SK-N-SH (cell line): ENCODE results near the gene CXADR. TPM values are rescaled to one million over a fixed set of nuclear protein-coding genes. Genes with fewer than 3 reads are reported as not detected.

Experiments used
- CTCF ChIA-PET: fragments of 300-600, 350-600 bp; formaldehyde crosslinking; extraction: SDS; loops from one replicate; lab custom pipeline; 2021; lab: Yijun Ruan, JAX
- POLR2A ChIA-PET: fragments of 350-600 bp; sonication (Branson Sonifier 250); formaldehyde crosslinking; extraction: SDS; loops from one replicate; lab custom pipeline; 2020; ENCODE audit warnings: antibody characterized with exemption, inconsistent platforms; lab: Yijun Ruan, JAX
- DNase-seq: peaks from one replicate; pipeline ENCODE4 v3.0.0; 2012
- H2AFZ ChIP-seq: fragments of 200-600 bp; sonication (generic); 2 replicates; pipeline ENCODE4 v1.8.1; 2016; ENCODE audit warnings: antibody characterized with exemption, mild to moderate bottlenecking, low read depth
- H3F3A ChIP-seq: fragments of 200-600 bp; sonication (generic); replicated peaks from 2 replicates; pipeline ENCODE3; 2016; ENCODE audit warnings: antibody characterized with exemption, mild to moderate bottlenecking; ENCODE audit not compliant: insufficient read depth
- H3K27ac ChIP-seq, 2 experiments: fragments of 200-500 bp in 1 of 2; fragments of 200-600 bp in 1 of 2; sonication (Bioruptor generic) in 1 of 2; sonication (generic), shearing (Covaris generic) in 1 of 2; 2 replicates each; pipeline versions ENCODE4 v1.5.1 to v1.6.1; 2014 to 2016; ENCODE audit warnings: low read depth in 2 of 2, inconsistent platforms in 1 of 2, low read length in 1 of 2, mild to moderate bottlenecking in 1 of 2, mixed read lengths in 1 of 2
- H3K27me3 ChIP-seq: fragments of 200-600 bp; sonication (generic), shearing (Covaris generic); 2 replicates; pipeline ENCODE4 v1.6.1; 2016; ENCODE audit warnings: mixed run types; ENCODE audit not compliant: insufficient read depth
- H3K36me3 ChIP-seq, 2 experiments: fragments of 200-500 bp in 1 of 2; fragments of 200-600 bp in 1 of 2; sonication (Bioruptor generic) in 1 of 2; sonication (generic) in 1 of 2; replicated peaks in 1 of 2; 2 replicates each; pipeline versions ENCODE3 to v1.5.1; 2014 to 2016; ENCODE audit warnings: low read length in 1 of 2, mild to moderate bottlenecking in 1 of 2; ENCODE audit not compliant: insufficient read depth in 2 of 2, control insufficient read depth in 1 of 2
- H3K4me1 ChIP-seq, 2 experiments: fragments of 200-500 bp in 1 of 2; fragments of 200-600 bp in 1 of 2; sonication (Bioruptor generic) in 1 of 2; sonication (generic), shearing (Covaris generic) in 1 of 2; 2 replicates each; pipeline versions ENCODE4 v1.5.1 to v1.6.1; 2014 to 2016; ENCODE audit warnings: low read depth in 1 of 2, low read length in 1 of 2, mixed run types in 1 of 2; ENCODE audit not compliant: insufficient read depth in 2 of 2, control insufficient read depth in 1 of 2
- H3K4me2 ChIP-seq: fragments of 200-600 bp; sonication (generic), shearing (Covaris generic); 2 replicates; pipeline ENCODE4 v1.6.1; 2017; ENCODE audit warnings: mixed run types
- H3K4me3 ChIP-seq, 2 experiments: fragments of 200-500 bp in 1 of 2; fragments of 200-600 bp in 1 of 2; sonication (Bioruptor generic) in 1 of 2; sonication (generic), shearing (Covaris generic) in 1 of 2; 2 replicates each; pipeline versions ENCODE4 v1.5.1 to v1.8.1; 2014 to 2016; ENCODE audit warnings: low read depth in 2 of 2, inconsistent platforms in 1 of 2, low read length in 1 of 2, mild to moderate bottlenecking in 1 of 2, mixed read lengths in 1 of 2, moderate library complexity in 1 of 2
- H3K79me2 ChIP-seq: fragments of 200-600 bp; sonication (generic); 2 replicates; pipeline ENCODE4 v1.8.1; 2017; ENCODE audit warnings: mild to moderate bottlenecking; ENCODE audit not compliant: insufficient read depth
- H3K9ac ChIP-seq: fragments of 200-600 bp; sonication (generic); 2 replicates; pipeline ENCODE4 v1.6.1; 2017; ENCODE audit warnings: mixed run types
- H3K9me2 ChIP-seq: fragments of 200-600 bp; sonication (generic); 2 replicates; pipeline ENCODE4 v1.6.1; 2017; ENCODE audit warnings: mixed run types
- H3K9me3 ChIP-seq: fragments of 200-600 bp; sonication (generic); 2 replicates; pipeline ENCODE4 v1.6.1; 2017; ENCODE audit warnings: mixed run types, mild to moderate bottlenecking, moderate library complexity
- H4K20me1 ChIP-seq: fragments of 200-600 bp; sonication (generic); 2 replicates; pipeline ENCODE4 v1.6.1; 2017; ENCODE audit warnings: mild to moderate bottlenecking, mixed run types; ENCODE audit not compliant: insufficient read depth
- CHD2 ChIP-seq: fragments of 150-350 bp; IDR thresholded peaks from 2 replicates; pipeline ENCODE4 v1.6.1; 2018; ENCODE audit warnings: low read length; ENCODE audit not compliant: partially characterized antibody
- EP300 ChIP-seq, 2 experiments: IDR thresholded peaks; 2 replicates each; pipeline versions ENCODE4 v1.4.0 to v1.6.1; 2012; ENCODE audit warnings: borderline replicate concordance in 1 of 2, low read depth in 1 of 2, low read length in 1 of 2
- FOXJ3 ChIP-seq: sonication (generic); formaldehyde crosslinking; IDR thresholded peaks from 2 replicates; pipeline ENCODE4 v1.5.1; 2020; ENCODE audit warnings: mild to moderate bottlenecking, missing genetic modification reagents
- GABPA ChIP-seq: IDR thresholded peaks from 2 replicates; pipeline ENCODE4 v1.4.0; 2012; ENCODE audit warnings: low read depth, mild to moderate bottlenecking
- GATA2 ChIP-seq: sonication (generic); formaldehyde crosslinking; IDR thresholded peaks from 2 replicates; pipeline ENCODE4 v1.5.0; 2020; ENCODE audit warnings: mild to moderate bottlenecking, missing genetic modification reagents
- JUND ChIP-seq: IDR thresholded peaks from 2 replicates; pipeline ENCODE4 v1.4.0; 2012
- MEF2A ChIP-seq: IDR thresholded peaks from 2 replicates; pipeline ENCODE4 v1.4.0; 2012; ENCODE audit warnings: low read depth, borderline replicate concordance
- MXI1 ChIP-seq: IDR thresholded peaks from 2 replicates; pipeline ENCODE4 v1.6.1; 2012; ENCODE audit warnings: mild to moderate bottlenecking, low read depth, low read length, improper control_type of control experiment
- POLR2AphosphoS5 ChIP-seq: IDR thresholded peaks from 2 replicates; pipeline ENCODE4 v1.6.1; 2012; ENCODE audit warnings: low read depth, low read length
- RCOR1 ChIP-seq: fragments of 150-350 bp; IDR thresholded peaks from 2 replicates; pipeline ENCODE4 v1.6.1; 2017; ENCODE audit warnings: antibody characterized with exemption, low read length
- RXRA ChIP-seq: IDR thresholded peaks from 2 replicates; pipeline ENCODE4 v1.4.0; 2012; ENCODE audit warnings: low read depth, mild to moderate bottlenecking, borderline replicate concordance
- SIN3A ChIP-seq: IDR thresholded peaks from 2 replicates; pipeline ENCODE4 v1.6.1; 2012; ENCODE audit warnings: low read depth, mild to moderate bottlenecking, low read length, moderate library complexity, borderline replicate concordance
- SMC3 ChIP-seq: IDR thresholded peaks from 2 replicates; pipeline ENCODE4 v1.6.1; 2012; ENCODE audit warnings: low read depth, low read length, improper control_type of control experiment
- YY1 ChIP-seq: IDR thresholded peaks from 2 replicates; pipeline ENCODE4 v1.4.0; 2012; ENCODE audit warnings: low read depth, mild to moderate bottlenecking
- WGBS: methylation state at CpG from one replicate; pipeline ENCODE4 v1.1.6; 2017; ENCODE audit warnings: low lambda C conversion rate; 5-methylcytosine and 5-hydroxymethylcytosine counted together
- polyA plus RNA-seq, 3 experiments: library from polyadenylated mRNA; depleted of rRNA; stranded (reverse); fragments of >200 nt; gene quantifications; 2 replicates each; pipeline ENCODE4 v1.2.3, GENCODE V29; 2012
- TF ChIP-seq, protein P1 (sequence below): fragments of 200-600 bp; sonication (generic); IDR thresholded peaks from 2 replicates; pipeline ENCODE4 v1.6.1; 2017; ENCODE audit warnings: antibody characterized with exemption, mild to moderate bottlenecking, moderate library complexity
- TF ChIP-seq, protein P2 (sequence below): IDR thresholded peaks from 2 replicates; pipeline ENCODE4; 2012
- TF ChIP-seq, protein P3 (sequence below): IDR thresholded peaks from 2 replicates; pipeline ENCODE4 v1.4.0; 2012; ENCODE audit warnings: low read depth, borderline replicate concordance

CXADR gene
- polyA plus RNA-seq, 1 of the 3 experiments (the other 2 are of a cell fraction): 1.1 TPM

DNA sequence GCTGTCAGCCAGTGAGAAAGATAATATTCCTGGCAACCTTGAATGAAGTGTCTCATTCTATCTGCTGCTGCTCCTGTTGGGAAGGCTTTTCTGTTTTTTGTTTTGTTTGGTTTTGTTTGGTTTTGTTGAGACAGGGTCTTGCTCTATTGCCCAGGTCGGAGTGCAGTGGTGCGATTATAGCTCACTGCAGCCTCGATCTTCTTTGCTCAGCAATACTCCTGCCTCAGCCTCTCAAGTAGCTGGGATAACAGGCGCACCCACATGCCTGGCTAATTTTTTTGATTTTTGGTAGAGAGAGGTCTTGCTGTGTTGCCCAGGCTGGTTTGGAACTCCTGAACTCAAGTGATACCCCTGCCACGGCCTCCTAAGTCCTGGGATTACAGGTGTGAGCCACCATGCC lies 62.2 kb downstream of the CXADR start:
- DNase-seq: no peak
- Histone ChIP-seq H3K36me3 (no peaks in the 10 kb centered on the region), H3K9ac (no peak overlapping the region), H2AFZ (no peak overlapping the region), H3K4me3 (no peak overlapping the region), H3K27ac (no peak overlapping the region), H3K27me3 (no peaks in the 10 kb centered on the region), H3K9me3 (no peaks in the 10 kb centered on the region), H3K79me2 (no peaks in the 10 kb centered on the region), H4K20me1 (no peaks in the 10 kb centered on the region), H3K4me2 (no peak overlapping the region), H3F3A (no peaks in the 10 kb centered on the region), H3K9me2 (no peaks in the 10 kb centered on the region), H3K4me1 (no peaks in the 10 kb centered on the region)
- TF ChIP-seq, protein P1, sequence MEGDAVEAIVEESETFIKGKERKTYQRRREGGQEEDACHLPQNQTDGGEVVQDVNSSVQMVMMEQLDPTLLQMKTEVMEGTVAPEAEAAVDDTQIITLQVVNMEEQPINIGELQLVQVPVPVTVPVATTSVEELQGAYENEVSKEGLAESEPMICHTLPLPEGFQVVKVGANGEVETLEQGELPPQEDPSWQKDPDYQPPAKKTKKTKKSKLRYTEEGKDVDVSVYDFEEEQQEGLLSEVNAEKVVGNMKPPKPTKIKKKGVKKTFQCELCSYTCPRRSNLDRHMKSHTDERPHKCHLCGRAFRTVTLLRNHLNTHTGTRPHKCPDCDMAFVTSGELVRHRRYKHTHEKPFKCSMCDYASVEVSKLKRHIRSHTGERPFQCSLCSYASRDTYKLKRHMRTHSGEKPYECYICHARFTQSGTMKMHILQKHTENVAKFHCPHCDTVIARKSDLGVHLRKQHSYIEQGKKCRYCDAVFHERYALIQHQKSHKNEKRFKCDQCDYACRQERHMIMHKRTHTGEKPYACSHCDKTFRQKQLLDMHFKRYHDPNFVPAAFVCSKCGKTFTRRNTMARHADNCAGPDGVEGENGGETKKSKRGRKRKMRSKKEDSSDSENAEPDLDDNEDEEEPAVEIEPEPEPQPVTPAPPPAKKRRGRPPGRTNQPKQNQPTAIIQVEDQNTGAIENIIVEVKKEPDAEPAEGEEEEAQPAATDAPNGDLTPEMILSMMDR: no peak
- TF ChIP-seq CHD2 (no peak), GATA2 (no peak), POLR2AphosphoS5 (no peak), MEF2A (no peak), SMC3 (no peak), MXI1 (no peak), SIN3A (no peak), FOXJ3 (CRISPR knock-in tag) (no peak), JUND (no peak), EP300 (IDR thresholded peaks at IDR 0.05; ENCODE audit: borderline replicate concordance in 1 of 2, low read depth in 1 of 2, low read length in 1 of 2) (no peak), YY1 (no peak), RXRA (no peak), GABPA (no peak), RCOR1 (no peak)
- TF ChIP-seq, protein P2, sequence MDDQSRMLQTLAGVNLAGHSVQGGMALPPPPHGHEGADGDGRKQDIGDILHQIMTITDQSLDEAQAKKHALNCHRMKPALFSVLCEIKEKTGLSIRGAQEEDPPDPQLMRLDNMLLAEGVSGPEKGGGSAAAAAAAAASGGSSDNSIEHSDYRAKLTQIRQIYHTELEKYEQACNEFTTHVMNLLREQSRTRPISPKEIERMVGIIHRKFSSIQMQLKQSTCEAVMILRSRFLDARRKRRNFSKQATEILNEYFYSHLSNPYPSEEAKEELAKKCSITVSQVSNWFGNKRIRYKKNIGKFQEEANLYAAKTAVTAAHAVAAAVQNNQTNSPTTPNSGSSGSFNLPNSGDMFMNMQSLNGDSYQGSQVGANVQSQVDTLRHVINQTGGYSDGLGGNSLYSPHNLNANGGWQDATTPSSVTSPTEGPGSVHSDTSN: no peak
- TF ChIP-seq, protein P3, sequence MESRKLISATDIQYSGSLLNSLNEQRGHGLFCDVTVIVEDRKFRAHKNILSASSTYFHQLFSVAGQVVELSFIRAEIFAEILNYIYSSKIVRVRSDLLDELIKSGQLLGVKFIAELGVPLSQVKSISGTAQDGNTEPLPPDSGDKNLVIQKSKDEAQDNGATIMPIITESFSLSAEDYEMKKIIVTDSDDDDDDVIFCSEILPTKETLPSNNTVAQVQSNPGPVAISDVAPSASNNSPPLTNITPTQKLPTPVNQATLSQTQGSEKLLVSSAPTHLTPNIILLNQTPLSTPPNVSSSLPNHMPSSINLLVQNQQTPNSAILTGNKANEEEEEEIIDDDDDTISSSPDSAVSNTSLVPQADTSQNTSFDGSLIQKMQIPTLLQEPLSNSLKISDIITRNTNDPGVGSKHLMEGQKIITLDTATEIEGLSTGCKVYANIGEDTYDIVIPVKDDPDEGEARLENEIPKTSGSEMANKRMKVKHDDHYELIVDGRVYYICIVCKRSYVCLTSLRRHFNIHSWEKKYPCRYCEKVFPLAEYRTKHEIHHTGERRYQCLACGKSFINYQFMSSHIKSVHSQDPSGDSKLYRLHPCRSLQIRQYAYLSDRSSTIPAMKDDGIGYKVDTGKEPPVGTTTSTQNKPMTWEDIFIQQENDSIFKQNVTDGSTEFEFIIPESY: no peak
- CTCF ChIA-PET: interaction anchor here (2.5 kb wide), 1 partner anchor 11 kb away, joined by 11 read pairs; no protein-coding TSS in a partner anchor
- WGBS: 68% methylated on average over 5 of the region's 5 CpGs
- POLR2A ChIA-PET: no interaction called here
